CD4-positive, alpha-beta T cell treated with Interleukin-12 subunit alpha and Interleukin-12 subunit beta, for 1 hour (primary cell): ENCODE data around the gene PRKCH.
"Not testable (repeated sequence)": the region's sequence is repeated elsewhere in the genome, so short reads cannot be mapped to it uniquely, and the experiment has no call there.

Source experiments
- DNase-seq: peaks from one replicate; pipeline ENCODE4 v3.0.0-alpha.2; 2020

Gene PRKCH

DNA sequence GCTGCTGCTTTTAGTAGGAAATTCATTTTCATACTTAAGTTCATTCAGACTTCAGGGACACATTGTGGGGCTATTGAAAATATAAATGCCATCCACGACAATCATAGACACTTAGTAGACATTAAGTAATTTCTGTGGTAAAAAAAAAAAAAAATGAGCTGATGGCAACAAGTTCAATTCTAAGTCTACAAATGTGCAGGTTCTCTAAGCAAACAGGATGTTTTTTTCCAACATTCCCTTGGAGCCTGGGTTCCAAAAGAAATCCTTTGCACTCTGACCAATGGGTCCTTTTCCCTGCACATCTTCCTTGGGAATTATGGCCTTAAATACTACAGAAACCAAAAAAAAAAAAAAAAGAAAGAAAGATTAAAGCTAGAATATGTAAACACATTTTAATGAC, 198.4 kb downstream of the PRKCH start:
- DNase-seq, result no peak

DNA sequence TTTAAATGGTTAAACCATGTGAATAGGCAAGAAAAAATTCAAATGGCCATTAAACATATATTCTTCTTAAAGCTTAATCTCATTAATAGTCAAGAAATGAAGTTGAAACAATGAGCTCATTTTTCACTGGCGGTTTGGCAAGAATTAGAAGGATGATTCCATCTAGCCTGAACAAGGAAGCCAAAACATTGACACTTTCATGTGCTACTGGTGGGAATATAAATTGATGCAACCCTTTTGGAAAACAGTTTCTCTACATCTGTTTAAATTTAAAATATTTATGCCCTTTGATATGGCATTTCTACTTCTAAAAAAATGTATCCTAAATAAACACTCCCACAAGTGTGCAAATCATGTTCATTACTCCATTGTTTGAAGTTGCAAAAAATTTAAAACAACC, 199.2 kb downstream of the PRKCH start:
- no peak for DNase-seq

DNA sequence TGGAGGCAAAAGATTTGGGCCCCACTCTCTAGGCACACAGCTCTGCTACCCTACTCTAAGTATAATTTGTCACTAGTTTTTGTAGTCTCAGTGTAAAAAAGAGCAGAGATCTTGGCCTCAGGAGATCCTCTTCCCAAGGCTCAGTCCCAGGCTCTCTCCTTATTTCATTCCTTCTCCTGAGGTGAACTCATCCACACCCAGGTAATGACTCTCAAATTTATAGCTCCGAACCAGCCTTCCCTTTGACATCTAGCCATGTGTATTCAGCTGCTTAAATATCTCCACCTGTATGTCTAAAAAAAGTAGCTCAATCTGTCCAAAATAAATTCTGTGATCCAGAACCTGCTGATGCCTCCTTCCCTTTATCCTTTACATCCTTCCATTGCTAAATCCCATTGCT, 200.4 kb downstream of the PRKCH start:
- DNase-seq, result no peak

DNA sequence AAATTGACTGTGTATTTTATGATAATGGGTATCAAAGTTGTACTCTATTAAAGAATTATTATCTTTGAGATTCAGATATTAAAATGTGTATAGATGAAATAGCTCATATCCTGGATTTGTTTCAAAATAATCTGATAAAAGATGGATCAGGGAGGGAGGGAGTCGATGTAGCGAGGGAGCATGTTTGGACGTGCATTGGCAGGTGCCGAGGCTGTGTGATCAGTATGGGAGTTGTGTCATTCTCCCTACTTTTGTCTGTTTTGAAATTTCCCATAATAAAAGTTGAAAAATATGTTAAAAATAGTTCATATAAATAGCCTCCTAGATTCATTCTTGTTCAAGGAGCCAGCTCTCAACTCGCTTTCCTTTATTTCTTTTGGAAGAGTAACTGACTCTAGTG, 202.4 kb downstream of the PRKCH start:
- DNase-seq, result no peak

DNA sequence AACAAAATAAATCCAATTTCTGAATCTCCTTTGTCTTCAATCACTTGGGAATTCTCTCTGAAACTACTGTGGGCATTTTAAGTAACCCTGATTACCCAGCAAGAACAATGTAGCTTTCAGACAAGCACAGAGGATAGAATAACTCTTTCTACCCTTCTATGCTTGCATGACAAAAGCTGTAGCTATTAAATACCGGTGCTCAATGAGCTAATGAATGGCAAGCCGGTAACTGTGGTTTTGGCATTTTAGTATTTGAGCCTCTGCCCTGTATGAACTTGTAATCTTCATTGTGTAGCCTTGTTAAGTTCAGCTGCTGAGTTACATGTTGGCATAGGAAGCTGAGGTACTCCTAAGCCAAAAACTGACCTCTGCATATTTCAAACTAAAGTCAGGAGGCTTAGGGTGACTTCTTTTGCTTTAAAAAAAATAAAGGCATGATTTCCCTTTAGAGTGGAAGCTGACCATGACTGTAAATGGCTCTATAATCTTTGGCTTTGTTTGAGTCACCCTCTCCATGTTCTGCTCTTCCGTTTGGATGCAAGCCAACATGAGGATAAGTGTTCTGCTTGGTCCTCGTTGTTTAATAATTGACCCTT, 202.9 kb downstream of the PRKCH start:
- no peak for DNase-seq

DNA sequence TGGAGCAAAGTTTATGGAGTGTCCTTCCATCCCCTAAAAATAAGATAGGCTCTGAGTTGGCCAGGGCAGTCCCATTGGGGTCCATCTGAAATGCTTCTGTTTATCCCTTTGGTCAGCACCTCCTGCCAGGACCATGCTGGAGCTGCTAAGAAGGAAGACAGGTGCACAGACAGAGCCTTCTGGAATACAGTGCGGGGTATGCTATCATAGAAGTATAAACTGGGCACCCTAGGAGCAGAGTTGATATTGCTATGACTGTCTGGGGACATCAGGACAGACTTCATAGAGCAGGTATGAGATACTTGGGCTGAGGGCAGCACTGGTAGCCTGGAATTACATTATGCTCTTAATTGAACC, 203.5 kb downstream of the PRKCH start:
- DNase-seq, result no peak

DNA sequence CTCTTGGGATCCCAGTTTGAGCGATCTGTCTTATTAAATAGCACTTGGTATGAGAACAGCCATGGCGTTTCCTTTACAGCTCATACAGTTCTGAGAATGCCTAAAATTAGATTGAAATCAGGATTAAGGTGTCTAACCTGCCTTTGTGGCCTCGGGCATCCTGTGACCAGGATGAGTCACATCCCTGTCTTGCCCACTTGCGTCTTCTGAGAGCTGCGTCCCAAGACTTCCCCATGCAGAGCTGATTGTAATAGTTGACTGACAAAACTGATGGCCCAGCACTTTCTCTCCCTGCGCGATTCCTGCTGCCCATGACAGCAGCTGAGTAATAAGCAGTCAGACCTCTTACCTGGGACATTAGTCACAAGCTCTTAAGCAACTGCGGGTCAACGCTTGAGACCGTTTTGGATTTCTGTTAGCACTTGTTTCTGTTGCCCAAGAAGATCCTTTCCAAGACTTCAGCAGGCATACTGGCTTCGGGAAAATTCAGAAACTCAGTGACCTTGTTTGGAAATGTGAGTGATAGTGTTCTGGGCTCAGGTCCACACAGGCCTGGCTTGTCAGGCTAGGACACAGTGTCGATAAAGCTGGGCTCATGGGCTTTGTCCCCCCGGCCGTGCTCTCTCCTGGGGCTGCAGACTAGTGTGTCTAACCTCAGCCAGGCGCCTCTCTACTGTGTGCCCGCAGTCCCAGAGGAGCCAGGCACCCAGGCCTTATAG, 204.1 kb downstream of the PRKCH start:
- peak; percentile 54 for DNase-seq

DNA sequence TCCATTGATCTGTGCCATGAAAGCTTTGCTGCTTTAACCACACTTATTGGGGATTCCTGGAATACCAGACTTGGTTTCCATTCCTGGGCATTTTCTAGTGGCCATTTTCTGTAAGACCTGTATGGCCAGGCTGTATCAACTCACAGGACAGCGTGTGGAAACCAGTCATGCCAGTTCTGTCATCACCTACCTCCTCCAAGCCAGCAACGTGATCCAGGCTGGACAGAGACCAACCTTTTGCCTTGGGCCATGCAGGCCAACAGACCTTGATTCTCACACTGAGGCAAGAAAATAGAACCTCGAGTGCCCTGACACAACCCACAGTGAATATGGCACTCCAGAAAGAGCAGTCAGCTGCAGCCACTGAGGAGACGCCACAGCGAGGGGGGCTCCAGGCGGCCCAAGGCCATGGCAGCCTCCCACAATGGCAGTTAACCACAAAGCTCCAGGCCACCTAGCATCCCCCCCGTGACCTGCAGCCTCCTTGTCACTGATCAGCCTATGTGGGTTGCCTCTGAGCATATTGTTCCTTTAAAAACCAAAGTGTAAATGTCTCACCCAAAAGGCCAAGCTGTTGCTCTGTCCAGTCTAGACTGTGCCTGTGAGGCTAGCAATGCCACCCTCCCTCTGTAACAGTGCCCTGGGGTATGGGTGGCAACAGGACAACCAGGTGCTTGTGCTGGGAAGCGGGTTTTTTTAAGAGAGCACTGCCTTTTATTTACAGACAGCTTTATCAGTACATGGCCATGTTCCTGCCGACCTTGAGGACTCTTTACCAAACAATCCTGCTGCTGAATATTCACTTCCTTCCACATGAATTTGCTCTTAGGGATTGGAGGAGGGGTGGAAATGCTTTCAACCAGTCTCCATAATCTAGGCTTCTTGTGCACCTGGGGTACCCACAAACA, 205.3 kb downstream of the PRKCH start:
- DNase-seq, result no peak

DNA sequence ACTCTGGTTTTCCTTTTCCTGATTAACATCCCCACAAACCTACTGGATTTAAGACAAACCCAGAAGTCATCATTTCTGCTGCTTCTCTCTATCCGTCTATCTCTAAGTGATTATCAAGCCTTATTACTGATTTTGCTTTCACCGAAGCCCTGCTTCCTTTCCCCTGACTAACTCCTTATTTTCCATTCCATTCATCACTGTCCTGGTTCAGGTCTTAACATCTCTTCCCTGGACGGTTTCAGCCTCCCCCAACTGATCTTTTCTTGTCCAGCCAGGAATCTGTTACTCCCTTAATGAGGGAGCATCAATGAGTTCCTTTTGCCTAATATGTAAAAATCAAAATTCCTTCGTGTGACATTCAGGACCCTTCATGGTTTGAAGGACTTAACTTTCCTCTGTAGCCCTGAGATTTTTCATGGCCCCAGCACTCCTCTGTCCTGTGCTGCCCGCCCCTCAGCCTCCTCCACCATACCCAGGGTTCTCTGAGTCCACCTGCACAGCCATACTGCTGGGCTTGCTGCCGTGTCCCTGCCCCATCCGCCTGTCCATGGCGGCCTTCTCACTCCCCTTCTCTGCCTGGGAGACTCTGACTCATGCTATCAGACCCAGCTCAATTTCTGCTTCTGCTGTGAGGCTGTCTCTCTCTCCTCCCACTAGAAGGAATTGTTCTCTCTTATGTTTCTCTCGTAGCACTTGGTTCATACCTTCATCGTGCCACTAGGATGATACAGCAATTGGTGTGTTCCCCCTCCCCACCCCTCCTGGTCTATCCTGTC, 206.1 kb downstream of the PRKCH start:
- DNase-seq, result no peak

DNA sequence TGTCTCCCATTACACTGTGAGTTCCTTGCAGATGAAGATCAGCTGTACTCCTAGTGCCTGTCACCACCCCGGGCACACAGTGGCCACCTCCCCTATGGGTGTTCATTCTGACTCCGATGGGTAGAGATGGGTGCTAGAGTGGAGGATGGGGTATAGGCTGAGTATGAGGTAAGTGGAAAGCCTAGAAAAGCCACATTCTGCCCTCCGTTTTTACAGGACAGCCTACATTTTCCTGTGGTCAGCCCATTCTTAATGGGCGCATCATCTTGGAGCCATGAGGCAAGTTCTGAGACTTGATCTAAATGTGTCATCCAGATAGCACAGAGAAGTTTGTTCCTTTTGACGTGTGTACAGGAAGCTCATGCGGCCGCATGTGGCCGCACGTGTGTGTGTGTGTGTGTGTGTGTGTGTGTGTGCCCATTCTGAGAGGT, 207.2 kb downstream of the PRKCH start:
- peak; percentile 16 for DNase-seq

DNA sequence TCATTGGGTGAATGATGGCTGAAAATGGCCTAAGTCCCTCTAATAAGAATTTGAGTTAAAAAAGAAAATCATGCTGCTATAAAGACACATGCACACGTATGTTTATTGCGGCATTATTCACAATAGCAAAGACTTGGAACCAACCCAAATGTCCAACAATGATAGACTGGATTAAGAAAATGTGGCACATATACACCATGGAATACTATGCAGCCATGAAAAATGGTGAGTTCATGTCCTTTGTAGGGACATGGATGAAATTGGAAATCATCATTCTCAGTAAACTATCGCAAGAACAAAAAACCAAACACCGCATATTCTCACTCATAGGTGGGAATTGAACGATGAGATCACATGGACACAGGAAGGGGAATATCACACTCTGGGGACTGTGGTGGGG, 208.0 kb downstream of the PRKCH start:
- not testable (repeated sequence) for DNase-seq

DNA sequence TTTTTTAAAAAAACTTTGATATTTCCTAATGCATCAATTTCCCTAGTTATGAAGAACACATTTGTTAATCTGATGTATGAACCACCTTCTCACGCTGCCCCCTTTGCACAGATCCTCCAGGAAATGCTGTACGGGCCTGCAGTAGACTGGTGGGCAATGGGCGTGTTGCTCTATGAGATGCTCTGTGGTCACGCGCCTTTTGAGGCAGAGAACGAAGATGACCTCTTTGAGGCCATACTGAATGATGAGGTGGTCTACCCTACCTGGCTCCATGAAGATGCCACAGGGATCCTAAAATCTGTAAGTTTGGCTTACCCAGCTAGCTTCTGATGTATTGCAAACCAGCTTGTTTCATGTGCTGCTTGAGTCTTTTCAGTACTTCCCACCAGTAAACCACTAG, 208.9 kb downstream of the PRKCH start:
- DNase-seq, result no peak

DNA sequence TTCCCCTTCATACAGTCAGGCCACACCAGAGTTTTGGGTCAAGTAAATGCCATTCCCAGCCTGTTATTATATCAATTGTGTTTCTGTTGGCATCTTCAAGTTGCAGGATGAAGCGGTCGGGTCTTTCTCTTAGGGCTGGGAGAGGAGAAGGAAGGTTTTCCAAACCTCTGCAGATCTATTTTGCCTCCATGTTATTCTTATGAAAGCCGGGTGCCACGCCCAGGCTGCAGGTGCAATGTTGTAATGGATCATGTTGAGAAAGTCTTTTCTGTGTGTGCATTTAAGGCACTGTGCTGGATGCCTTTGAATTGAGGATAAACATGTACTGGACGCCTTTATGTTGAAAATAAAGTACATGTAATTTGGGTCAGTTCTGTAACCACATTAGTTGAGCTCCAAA, 209.5 kb downstream of the PRKCH start:
- no peak for DNase-seq

DNA sequence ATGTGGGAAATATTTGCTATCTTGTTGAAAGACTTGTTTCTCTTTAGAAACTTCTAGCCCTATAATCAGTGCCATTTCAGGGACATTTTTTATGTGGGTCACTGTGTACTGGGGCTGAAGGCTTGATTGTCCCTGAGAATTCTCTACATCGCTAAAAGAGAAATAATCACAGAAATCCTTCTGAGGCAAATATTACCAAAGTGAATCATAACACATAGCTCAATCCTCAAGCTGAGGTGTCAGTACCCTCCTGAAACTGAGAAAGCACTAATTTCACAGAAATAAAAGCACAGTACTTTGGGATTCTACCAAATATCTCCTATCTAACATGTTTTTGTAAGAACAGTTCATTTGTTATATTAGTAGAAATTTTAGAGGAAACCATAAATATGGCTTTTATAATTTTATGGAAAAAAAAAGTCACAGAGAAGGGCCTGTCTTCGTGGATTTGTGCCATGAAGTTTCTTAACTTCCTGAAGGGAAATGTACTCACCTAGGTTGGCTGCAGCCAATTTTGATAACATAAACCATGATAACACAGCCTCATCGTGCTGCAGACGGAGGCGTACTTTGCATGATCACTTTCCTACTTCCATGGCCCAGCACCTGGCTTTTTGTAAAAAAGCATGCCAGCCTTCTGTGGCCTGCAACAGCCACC, 210.2 kb downstream of the PRKCH start:
- no peak for DNase-seq

DNA sequence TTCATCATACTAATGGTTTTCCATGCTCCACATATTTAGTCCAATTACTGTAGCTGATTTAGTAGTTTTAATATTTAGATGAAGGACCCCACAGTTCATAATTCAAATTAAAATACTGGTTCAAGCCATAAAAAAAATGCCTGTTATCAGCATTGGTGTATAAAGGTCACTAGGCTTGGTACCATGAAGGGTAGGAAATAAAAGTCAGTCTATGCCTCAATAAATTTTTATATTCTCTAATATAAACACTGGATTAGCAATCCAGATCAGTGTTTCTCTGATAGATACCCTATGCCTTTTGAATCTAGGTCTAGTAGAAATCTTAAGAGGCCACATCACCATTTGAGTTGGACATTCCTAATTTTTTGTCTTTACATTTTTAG, 210.7 kb downstream of the PRKCH start:
- DNase-seq, result no peak

DNA sequence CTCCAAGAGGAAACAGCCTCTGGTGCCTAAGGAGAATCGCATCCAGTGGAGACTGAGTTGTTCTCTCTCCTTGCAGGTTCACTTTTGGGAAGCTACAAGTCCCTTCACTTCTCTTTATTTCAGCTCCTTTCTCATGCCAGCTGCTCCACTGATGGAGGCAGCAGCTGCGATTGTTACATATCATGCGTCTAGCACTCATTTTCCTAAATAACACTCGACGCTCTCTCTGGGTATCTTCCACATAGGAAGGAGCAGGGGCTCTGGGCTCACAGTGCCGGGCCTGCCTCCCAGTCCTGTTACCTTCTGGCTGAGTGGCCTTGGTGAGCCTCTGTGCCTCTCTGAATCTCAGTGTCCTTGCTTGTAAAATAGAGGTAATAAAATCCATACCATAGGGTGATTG, 211.4 kb downstream of the PRKCH start:
- no peak for DNase-seq

DNA sequence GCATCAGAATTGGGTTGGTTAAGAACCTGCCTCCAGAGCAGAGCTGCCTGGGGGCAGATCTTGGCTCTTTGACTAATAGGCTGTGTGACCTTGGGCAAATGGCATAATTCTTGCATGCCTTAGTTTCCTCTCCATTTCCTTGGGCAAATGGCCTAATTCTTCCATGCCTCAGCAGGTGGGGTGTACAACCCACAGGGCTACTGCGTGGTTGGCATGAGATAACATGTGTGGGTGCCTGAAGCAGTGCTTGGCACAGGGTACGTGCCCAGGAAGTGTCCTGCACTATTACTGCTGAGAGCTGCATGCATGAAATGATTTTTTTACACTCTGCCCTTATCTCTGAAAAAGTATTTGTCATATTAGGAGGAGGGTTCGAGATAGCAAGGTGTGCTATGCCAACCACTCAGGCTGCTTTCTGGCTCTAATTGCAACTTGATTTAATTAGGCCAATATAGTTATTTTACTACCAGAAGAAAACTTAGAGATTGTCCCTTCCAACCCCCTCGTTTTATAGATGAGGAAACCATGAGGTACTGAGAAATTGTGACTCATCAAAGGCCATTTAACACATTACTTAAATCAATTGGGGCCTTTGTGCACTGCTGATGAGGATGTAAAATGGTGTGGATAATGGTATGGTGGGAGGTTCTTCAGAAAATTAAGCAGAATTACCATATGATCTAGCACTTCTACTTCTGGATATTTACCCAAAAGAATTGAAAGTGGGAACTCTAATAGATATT, 212.3 kb downstream of the PRKCH start:
- no peak for DNase-seq

DNA sequence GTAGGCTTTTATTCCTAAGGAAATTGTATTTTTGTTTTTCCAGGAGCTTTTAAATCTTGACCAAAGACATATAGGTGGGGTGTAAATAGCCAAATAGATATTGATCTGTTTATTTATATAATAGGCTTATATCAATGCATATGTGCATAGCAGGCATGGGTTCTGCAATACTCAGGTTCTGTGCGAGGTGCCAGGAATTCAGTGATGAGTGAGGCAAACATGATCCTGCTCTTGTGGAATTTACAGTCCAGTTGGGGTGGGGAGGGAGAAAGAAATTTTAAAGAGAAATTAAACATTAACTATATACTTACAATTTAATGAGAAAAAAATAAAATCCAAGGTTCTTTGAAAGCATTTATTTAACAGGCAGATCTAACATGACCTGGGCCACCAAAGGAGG, 213.7 kb downstream of the PRKCH start:
- no peak for DNase-seq

DNA sequence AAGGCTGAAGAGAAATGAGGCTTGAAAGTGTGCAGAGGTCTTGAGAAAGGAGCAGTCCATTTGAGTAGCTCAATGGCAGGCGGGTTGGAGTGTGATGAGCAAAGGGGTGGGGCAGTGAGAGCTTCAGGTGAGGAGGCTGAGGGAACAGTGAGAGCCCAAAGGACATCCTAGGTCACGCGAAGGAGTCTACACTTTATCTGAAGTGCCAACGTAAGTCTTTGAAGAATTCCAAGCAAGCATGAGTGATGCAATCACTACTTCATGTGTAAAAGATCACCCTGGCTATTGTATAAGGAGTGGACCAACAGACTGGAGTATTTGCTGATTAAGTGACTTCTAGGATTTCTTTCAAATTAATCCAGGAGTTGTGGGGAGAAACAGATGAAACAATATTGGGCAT, 214.1 kb downstream of the PRKCH start:
- DNase-seq, result no peak

DNA sequence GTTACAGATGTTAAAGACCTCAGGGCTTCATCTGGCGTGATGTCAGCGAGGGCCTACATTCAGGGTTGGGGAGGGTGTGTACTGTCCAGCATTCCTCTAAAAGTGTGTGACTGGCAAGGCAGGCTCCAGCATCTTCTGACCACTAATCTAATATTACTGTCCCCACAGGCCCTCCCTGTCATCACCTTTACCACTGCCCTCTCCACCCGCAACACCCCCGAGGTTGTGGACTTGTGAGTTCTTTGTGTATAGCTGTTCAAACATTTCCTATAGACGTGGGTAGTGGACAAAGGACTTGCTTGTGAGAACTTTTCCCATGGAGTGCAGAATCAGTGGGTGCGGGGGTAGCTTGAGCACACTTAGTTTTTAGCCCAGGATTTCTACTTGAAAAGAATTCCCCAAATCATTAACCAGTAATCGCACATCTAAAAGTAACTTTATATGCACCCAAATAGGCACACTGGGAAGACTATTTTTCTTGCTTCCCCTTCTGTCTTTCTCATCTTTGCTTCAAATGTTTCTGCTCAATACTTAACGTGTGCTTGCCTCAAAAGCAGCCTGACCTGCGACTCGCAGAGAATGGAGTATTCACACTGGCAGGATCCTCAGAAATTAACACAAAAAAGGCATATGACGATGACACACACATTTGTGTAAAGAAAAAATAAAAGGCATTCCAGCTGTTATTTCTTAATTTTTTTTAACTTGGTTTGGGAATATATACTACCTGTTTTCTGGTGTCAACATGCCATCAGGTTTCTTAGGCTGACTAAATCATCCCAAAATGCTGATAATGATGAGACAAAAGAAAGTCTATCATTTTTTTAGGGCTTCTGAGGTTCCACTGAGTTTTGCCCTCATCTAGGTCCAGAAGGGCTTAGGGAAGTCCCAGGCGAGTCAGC, 215.5 kb downstream of the PRKCH start:
- no peak for DNase-seq
